Activated CD4-positive, alpha-beta T cell treated with anti-CD3 and anti-CD28 coated beads for 4 hours (primary cell): ENCODE data around the gene BBLN.
"Not testable (repeated sequence)": the region's sequence is repeated elsewhere in the genome, so short reads cannot be mapped to it uniquely, and the experiment has no call there.

Experiments
- DNase-seq, 2 donors: peaks; one replicate each; pipeline ENCODE4 v3.0.0-alpha.2; 2020

BBLN gene

DNA sequence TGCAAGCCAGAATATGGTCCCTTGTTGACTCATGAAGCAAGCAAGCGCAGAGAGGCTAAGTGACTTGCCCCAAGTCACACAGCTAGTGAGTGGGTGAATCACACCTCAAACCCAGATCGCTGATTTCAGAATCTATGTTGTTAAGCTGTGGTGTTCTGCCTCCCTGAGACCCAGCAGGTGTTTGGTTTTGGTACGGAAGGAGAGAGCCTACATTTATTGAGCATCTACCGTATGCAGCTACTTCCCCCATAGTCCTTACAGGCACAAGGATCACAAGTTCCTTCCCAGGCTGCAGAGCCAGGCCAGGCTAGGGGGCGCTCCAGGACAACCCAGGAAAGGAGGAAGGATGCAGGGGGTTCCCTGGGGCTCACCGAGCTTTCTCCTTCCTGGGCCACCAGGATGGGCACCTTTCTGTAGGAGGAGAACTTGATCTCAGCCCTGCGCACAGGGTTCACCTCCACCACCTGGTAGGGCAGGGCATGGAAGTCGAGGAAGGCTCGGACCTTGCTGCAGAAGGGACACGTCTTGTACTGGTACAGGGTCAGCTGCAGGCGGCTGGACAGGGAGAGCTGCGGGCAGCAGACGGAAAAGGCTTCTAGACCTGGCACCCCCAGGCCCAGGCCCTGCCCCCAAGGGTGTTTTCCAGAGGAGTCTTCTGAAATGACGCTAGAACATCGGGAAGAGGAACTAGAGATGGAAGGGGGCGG lies 35.0 kb upstream of the BBLN start:
- peak; percentile 28 to 42 for DNase-seq

GRCh38 chr9:128125580-128126354 lies 34.3 kb upstream of the BBLN start:
- no peak for DNase-seq

GRCh38 chr9:128127568-128127989 lies 32.5 kb upstream of the BBLN start, which contains the start of gene PTGES2:
PTGES2 (minus strand) TSS chr9:128127729; CDS start chr9:128127717, 12 bp downstream.
- DNase-seq: peak; percentile 81 to 84

GRCh38 chr9:128127990-128128835 lies 31.9 kb upstream of the BBLN start:
- DNase-seq: peak; percentile 83 to 84

DNA sequence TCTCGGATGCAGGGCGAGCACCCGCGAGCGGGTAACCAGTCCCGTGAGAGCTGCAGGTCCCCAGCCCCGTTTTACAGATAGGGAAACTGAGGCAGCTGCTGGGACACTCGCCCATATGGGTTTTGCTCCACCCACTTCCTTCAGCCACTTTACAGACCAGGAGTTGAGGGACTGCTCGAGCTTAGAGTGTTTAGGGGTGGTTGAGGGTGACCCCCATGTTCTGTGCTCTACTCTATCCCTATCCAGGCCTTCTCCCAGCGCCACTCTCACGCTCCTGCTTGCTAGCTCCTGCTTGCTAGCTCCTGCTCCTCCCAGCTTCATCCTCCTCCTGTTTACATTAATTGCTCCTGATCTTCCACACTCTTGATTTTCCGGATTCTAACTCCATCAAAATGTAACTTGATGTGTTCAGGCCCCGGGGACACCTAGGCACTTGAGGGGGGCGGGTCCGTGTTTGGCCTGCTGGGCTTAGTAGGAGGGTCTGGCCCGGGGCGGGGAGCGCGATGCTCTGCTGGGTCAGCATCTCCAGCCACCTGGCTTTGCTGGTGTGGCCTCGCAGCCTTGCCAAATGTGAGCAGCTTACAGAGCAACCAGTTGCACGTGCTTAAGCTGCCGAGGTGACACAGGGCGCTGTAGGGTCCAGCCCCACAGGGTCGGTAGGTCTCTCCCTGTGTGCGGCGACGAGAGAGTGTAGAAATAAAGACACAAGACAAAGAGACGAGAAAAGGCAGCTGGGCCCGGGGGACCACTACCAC lies 31.1 kb upstream of the BBLN start:
- DNase-seq: no peak

GRCh38 chr9:128129976-128130590 lies 30.0 kb upstream of the BBLN start:
- peak; percentile 33 to 53 for DNase-seq

- not testable (repeated sequence) for DNase-seq
Measured at GRCh38 chr9:128130651-128131050, 29.4 kb upstream of the BBLN start.

DNA sequence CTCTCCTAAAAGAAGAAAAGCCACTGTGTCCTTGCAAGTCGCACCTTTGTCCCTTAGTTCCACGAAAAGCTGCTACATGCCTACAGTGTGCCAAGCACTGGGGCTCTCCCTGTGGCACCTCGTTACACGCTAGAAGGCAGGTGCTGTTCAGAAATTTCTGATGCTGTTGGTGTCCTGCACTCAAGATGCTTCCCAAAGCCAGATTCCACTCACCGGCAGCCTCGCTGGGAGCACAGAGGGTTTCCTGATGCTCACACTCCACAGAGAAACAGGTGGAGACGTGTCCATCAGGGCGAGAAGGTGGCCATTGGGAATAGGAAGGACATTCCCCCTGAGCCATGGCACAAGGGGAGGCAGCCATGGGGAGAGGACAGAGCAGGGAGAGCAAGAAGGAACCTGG lies 28.7 kb upstream of the BBLN start:
- not testable (repeated sequence) for DNase-seq

DNA sequence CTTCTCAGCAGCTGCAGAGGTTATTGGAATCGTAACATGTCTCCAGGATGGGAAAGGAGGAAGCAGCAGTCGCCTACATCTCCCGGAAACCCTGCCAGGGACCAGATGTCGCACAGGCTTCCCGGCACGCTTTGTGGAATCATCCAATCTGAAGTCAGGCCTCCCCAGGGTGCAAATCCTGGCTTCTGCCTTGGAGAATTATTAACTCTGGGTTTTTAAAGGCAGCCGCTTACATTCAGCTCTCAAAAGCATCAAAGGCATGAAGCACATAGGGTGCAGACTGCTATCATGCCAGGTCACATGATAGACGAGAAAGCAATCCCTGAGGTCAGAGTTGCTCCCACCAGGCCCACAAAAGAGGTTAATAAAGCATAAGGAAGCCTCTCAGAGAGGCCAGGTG lies 27.9 kb upstream of the BBLN start:
- not testable (repeated sequence) for DNase-seq

GRCh38 chr9:128135561-128135960 lies 24.5 kb upstream of the BBLN start:
- not testable (repeated sequence) for DNase-seq

- DNase-seq: no peak
Measured at GRCh38 chr9:128136816-128137793, 23.0 kb upstream of the BBLN start.

- no peak for DNase-seq
Measured at GRCh38 chr9:128138001-128138400, 22.1 kb upstream of the BBLN start.

GRCh38 chr9:128139621-128140020 lies 20.4 kb upstream of the BBLN start:
- no peak for DNase-seq

GRCh38 chr9:128141604-128142003 lies 18.5 kb upstream of the BBLN start:
- DNase-seq: no peak

GRCh38 chr9:128142061-128142460 lies 18.0 kb upstream of the BBLN start:
- no peak for DNase-seq

- DNase-seq: no peak
Measured at GRCh38 chr9:128142596-128142995, 17.5 kb upstream of the BBLN start.

DNA sequence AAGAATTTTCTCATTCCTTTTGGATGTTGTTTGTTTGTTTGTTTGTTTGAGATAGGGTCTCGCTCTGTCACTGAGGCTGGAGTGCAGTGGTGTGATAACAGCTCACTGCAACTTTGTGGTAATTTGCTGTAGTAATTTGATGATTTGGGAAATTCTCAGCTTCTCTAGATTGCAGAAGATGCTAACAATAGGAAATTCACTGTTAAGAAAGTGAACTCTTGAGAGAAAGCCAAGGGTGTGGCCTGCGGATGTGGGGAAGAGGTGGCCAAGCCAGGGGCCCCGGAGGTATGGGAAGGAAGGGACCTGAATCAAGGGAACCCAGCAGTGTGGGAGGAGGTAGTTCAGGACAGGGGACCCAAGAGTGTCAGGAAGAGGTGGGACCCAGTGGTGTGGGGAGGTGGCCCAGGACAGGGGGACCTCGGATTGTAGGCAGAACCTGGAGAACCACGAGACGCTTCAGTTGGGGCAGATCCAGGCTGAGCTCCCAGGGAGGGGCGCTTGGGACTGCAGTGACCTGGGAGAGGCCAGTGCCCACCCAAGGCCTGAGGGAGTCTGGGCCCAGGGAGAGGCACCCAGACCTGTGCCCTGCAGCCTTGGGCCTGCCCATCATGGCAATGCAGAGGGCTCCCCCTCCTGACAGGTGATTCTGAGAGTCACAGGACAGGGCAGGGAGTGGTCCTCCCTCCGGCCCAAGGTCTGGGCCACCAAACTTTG lies 16.4 kb upstream of the BBLN start:
- no peak for DNase-seq

- DNase-seq: no peak
Measured at GRCh38 chr9:128144239-128145181, 15.6 kb upstream of the BBLN start.

DNA sequence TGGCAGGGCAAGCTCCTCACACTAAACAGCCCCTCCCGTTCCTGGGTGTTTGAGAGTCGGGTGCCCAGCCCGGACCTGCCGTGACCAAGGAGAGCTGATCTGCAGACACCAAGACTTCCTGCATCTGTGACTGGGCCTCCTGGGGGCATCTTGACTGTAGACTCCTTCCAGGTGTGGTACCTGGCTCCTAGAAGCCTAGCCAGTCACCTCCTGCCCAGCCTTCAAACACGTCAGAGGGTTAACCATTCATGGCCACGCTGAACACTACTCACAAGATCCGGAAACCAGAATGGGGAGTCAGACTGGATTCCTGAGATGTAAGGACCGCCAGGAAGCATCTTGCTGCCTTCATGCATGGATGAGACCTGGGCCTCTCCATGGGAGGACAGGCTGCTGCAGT lies 14.5 kb upstream of the BBLN start:
- DNase-seq: no peak
